ENCODE results near the gene NXN.
"Not testable (repeated sequence)": the region's sequence is repeated elsewhere in the genome, so short reads cannot be mapped to it uniquely, and the experiment has no call there.

NXN gene

GRCh38 chr17:1006054-1006453 is 26.5 kb upstream of the NXN start:
- no peak for DNase-seq (ENCODE audit: low read depth in 3 of 3)

- no peak for DNase-seq (ENCODE audit: low read depth in 3 of 3)
Measured at GRCh38 chr17:1005361-1005946, 25.9 kb upstream of the NXN start.

GRCh38 chr17:1004769-1005295 is 25.3 kb upstream of the NXN start:
- DNase-seq (ENCODE audit: low read depth in 3 of 3), result no peak

- DNase-seq (ENCODE audit: low read depth in 3 of 3), result no peak
Measured at GRCh38 chr17:1003972-1004768, 24.6 kb upstream of the NXN start.

- no peak for DNase-seq (ENCODE audit: low read depth in 3 of 3)
Measured at GRCh38 chr17:1003633-1003971, 24.0 kb upstream of the NXN start.

GRCh38 chr17:1002771-1003555 is 23.4 kb upstream of the NXN start:
- no peak for DNase-seq (ENCODE audit: low read depth in 3 of 3)

- no peak for DNase-seq (ENCODE audit: low read depth in 3 of 3)
Measured at GRCh38 chr17:1002412-1002753, 22.8 kb upstream of the NXN start.

- DNase-seq (ENCODE audit: low read depth in 3 of 3), result no peak
Measured at GRCh38 chr17:1001640-1002411, 22.2 kb upstream of the NXN start.

GRCh38 chr17:1000597-1001461 is 21.3 kb upstream of the NXN start:
- no peak for DNase-seq (ENCODE audit: low read depth in 3 of 3)

- no peak for DNase-seq (ENCODE audit: low read depth in 3 of 3)
Measured at GRCh38 chr17:998111-998510, 18.5 kb upstream of the NXN start.

GRCh38 chr17:996554-997344 is 17.2 kb upstream of the NXN start, which contains the start of gene TIMM22:
TSS of gene TIMM22 (plus strand) at chr17:997129. CDS start at chr17:997143, 14 bp downstream.
- peak; percentile 83 to 88 (median 85) for DNase-seq (ENCODE audit: low read depth in 3 of 3)

GRCh38 chr17:995324-995723 is 15.7 kb upstream of the NXN start:
- DNase-seq (ENCODE audit: low read depth in 3 of 3), result not testable (repeated sequence)

- DNase-seq (ENCODE audit: low read depth in 3 of 3), result no peak
Measured at GRCh38 chr17:992933-993332, 13.4 kb upstream of the NXN start.

- no peak for DNase-seq (ENCODE audit: low read depth in 3 of 3)
Measured at GRCh38 chr17:988561-988960, 9.0 kb upstream of the NXN start.

- no peak for DNase-seq (ENCODE audit: low read depth in 3 of 3)
Measured at GRCh38 chr17:987931-988330, 8.4 kb upstream of the NXN start.

GRCh38 chr17:986322-986929 is 6.8 kb upstream of the NXN start:
- DNase-seq (ENCODE audit: low read depth in 3 of 3), result no peak

GRCh38 chr17:983921-984320 is 4.3 kb upstream of the NXN start:
- no peak for DNase-seq (ENCODE audit: low read depth in 3 of 3)

GRCh38 chr17:981292-981658 is 1.7 kb upstream of the NXN start:
- no peak for DNase-seq (ENCODE audit: low read depth in 3 of 3)

GRCh38 chr17:980406-981291 is 1.1 kb upstream of the NXN start:
- DNase-seq (ENCODE audit: low read depth in 3 of 3), result peak; percentile 36 to 69 (median 60)

Data from stimulated activated CD4-positive, alpha-beta T cell treated with anti-CD3 and anti-CD28 coated beads, TNF-alpha, amount 100 ng/mL, for 4 hours (primary cell).